Measurements from ENCODE around the gene CCAR1.
"Not testable (repeated sequence)": the region's sequence is repeated elsewhere in the genome, so short reads cannot be mapped to it uniquely, and the experiment has no call there.

CCAR1 gene

DNA sequence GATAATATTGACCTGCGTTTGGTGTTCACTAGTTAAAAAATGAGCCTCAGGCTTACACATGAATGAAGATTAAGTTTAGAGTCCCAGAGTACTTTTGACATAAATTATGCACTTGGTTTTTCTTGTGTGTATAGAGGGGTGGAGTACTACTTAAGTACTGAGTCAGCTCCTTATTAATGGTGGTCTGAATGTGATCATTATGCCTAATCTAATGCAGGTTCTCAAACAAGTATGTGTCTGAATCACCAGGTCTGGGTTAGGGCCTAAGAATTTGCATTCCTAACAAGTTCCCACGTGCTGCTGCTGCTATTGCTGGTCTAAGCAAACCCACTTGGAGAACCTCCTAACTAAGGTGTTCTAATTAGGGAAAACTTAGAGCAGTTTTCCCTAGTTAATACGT, 75.6 kb downstream of the CCAR1 start:
- H3K79me2 ChIP-seq (ENCODE audit: low read length) = no peaks in the 10 kb centered on the region
- peaks cover 4% of the 10 kb centered on the region for H3K36me3 ChIP-seq (replicated peaks; ENCODE audit: low read depth, low read length)
- H3K4me1 ChIP-seq (ENCODE audit: low read length) = no peaks in the 10 kb centered on the region
- H3K27ac ChIP-seq (ENCODE audit: low read length) = no peak overlapping the region
- no peaks in the 10 kb centered on the region for H4K20me1 ChIP-seq (ENCODE audit: insufficient read depth, low read length)
- TF ChIP-seq, protein P1, sequence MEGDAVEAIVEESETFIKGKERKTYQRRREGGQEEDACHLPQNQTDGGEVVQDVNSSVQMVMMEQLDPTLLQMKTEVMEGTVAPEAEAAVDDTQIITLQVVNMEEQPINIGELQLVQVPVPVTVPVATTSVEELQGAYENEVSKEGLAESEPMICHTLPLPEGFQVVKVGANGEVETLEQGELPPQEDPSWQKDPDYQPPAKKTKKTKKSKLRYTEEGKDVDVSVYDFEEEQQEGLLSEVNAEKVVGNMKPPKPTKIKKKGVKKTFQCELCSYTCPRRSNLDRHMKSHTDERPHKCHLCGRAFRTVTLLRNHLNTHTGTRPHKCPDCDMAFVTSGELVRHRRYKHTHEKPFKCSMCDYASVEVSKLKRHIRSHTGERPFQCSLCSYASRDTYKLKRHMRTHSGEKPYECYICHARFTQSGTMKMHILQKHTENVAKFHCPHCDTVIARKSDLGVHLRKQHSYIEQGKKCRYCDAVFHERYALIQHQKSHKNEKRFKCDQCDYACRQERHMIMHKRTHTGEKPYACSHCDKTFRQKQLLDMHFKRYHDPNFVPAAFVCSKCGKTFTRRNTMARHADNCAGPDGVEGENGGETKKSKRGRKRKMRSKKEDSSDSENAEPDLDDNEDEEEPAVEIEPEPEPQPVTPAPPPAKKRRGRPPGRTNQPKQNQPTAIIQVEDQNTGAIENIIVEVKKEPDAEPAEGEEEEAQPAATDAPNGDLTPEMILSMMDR (IDR thresholded peaks at IDR 0.05; ENCODE audit: low read depth, low read length) = no peak
- no peak for TF ChIP-seq EZH2phosphoT487 (IDR thresholded peaks at IDR 0.05; ENCODE audit: low read depth)
- no peaks in the 10 kb centered on the region for H3K27me3 ChIP-seq (ENCODE audit: low read depth, low read length)
- no peak overlapping the region for H3K9ac ChIP-seq (ENCODE audit: low read length)
- H2AFZ ChIP-seq (ENCODE audit: low read depth, low read length) = no peak overlapping the region
- H3K4me3 ChIP-seq (ENCODE audit: low read length) = no peak overlapping the region
- H3K4me2 ChIP-seq (ENCODE audit: low read length) = no peak overlapping the region
- no peaks in the 10 kb centered on the region for H3K9me3 ChIP-seq (ENCODE audit: insufficient read depth, low read length)

DNA sequence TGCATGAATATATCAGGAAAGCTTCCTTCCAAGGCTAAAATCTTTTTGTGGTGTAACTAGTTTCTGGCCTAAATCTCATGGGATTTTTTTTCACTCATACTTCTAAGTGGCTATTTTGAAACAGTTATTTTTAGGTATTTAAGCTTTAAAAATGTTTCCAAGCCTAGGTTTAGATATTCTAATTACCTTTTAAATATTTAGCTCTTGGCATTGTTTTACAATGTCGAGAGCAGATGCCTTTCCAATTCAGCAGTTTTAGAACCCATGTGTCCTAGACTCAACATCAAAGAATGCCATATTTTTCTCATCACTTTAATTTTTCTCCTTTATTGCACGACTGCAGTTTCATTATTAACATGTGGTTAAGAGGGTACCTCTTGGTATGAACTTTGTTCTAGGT, 79.2 kb downstream of the CCAR1 start:
- Histone ChIP-seq H3K4me1 (ENCODE audit: low read length) (no peaks in the 10 kb centered on the region), H3K9me3 (ENCODE audit: insufficient read depth, low read length) (no peaks in the 10 kb centered on the region), H3K4me3 (ENCODE audit: low read length) (no peak overlapping the region), H4K20me1 (ENCODE audit: insufficient read depth, low read length) (no peaks in the 10 kb centered on the region), H3K27ac (ENCODE audit: low read length) (no peak overlapping the region), H3K36me3 (replicated peaks; ENCODE audit: low read depth, low read length) (no peaks in the 10 kb centered on the region), H3K27me3 (ENCODE audit: low read depth, low read length) (no peaks in the 10 kb centered on the region), H2AFZ (ENCODE audit: low read depth, low read length) (no peak overlapping the region), H3K79me2 (ENCODE audit: low read length) (no peaks in the 10 kb centered on the region), H3K4me2 (ENCODE audit: low read length) (no peak overlapping the region), H3K9ac (ENCODE audit: low read length) (no peak overlapping the region)
- TF ChIP-seq, protein P1 (IDR thresholded peaks at IDR 0.05; ENCODE audit: low read depth, low read length) = no peak
- no peak for TF ChIP-seq EZH2phosphoT487 (IDR thresholded peaks at IDR 0.05; ENCODE audit: low read depth)

DNA sequence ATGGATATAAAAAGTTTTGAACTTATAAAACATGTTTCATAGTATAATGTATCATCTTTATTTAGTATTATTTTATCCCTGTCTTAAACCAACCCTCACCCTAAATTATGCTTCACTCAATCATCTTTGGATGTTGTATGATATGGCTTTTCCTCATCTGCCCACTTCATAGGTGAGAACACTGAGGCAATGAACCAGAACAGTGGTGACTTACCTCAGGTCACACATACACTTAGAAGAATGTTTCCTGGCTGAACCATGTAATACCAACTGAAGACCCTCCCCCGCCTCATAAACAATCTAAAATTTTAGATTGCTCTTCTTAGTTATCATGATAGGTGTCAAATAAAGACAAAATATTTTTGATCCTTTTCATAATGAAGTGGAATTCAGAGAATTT, 83.7 kb downstream of the CCAR1 start:
- Histone ChIP-seq H2AFZ (ENCODE audit: low read depth, low read length) (no peak overlapping the region), H3K4me2 (ENCODE audit: low read length) (no peak overlapping the region), H4K20me1 (ENCODE audit: insufficient read depth, low read length) (no peaks in the 10 kb centered on the region), H3K27me3 (ENCODE audit: low read depth, low read length) (no peaks in the 10 kb centered on the region), H3K9ac (ENCODE audit: low read length) (no peak overlapping the region), H3K4me1 (ENCODE audit: low read length) (no peaks in the 10 kb centered on the region), H3K9me3 (ENCODE audit: insufficient read depth, low read length) (no peaks in the 10 kb centered on the region), H3K4me3 (ENCODE audit: low read length) (no peak overlapping the region), H3K36me3 (replicated peaks; ENCODE audit: low read depth, low read length) (no peaks in the 10 kb centered on the region), H3K27ac (ENCODE audit: low read length) (no peak overlapping the region), H3K79me2 (ENCODE audit: low read length) (no peaks in the 10 kb centered on the region)
- TF ChIP-seq, protein P1 (IDR thresholded peaks at IDR 0.05; ENCODE audit: low read depth, low read length) = no peak
- no peak for TF ChIP-seq EZH2phosphoT487 (IDR thresholded peaks at IDR 0.05; ENCODE audit: low read depth)

DNA sequence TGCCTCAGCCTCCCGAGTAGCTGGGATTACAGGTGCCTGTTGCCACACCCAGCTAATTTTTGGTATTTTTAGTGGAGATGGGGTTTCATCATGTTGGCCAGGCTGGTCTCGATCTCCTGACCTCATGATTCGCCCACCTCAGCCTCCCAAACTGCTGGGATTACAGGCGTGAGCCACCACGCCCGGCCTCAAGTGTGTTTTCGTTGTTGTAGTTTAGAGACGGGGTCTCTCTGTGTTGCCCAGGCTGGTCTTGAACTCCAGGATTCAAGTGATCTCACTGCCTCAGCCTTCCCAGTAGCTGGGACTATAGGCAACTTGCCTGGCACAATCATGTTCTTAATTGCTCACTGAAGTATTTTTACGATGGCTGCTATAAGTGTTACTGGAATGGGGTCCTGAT, 89.8 kb downstream of the CCAR1 start:
- not testable (repeated sequence) for H2AFZ ChIP-seq (ENCODE audit: low read depth, low read length); H3K79me2 ChIP-seq (ENCODE audit: low read length); H3K9ac ChIP-seq (ENCODE audit: low read length); H3K4me2 ChIP-seq (ENCODE audit: low read length); H3K9me3 ChIP-seq (ENCODE audit: insufficient read depth, low read length); H3K27me3 ChIP-seq (ENCODE audit: low read depth, low read length); H3K27ac ChIP-seq (ENCODE audit: low read length); H3K36me3 ChIP-seq (replicated peaks; ENCODE audit: low read depth, low read length); H4K20me1 ChIP-seq (ENCODE audit: insufficient read depth, low read length); H3K4me1 ChIP-seq (ENCODE audit: low read length); H3K4me3 ChIP-seq (ENCODE audit: low read length)

All from OCI-LY3 (cell line).